Keratinocyte (primary cell): ENCODE results near the gene WDR46. TPM values are rescaled to one million over a fixed set of nuclear protein-coding genes. Genes with fewer than 3 reads are reported as not detected.
A peak's percentile ranks its signal among the peaks of the same experiment; 100 is the strongest.

Experiments used
- DNase-seq: peaks from one replicate; pipeline ENCODE4 v3.0.0-alpha.2; 2011; ENCODE audit warnings: low read depth, missing footprints, low spot score
- FAIRE-seq: peaks from 2 replicates; lab custom pipeline; 2011; peaks lifted over from hg19 to GRCh38; lab: Jason Lieb, UNC
- H2AFZ ChIP-seq: 2 replicates; pipeline ENCODE4 v1.6.0; 2012; ENCODE audit warnings: low read length, control low read depth, inconsistent platforms; ENCODE audit not compliant: control insufficient read depth
- H3K27ac ChIP-seq: 2 replicates; pipeline ENCODE4 v1.5.1; 2011; ENCODE audit warnings: low read length; ENCODE audit not compliant: control insufficient read depth, insufficient read depth
- H3K27me3 ChIP-seq: 3 replicates; pipeline ENCODE4 v1.6.0; 2011; ENCODE audit warnings: low read length; ENCODE audit not compliant: control insufficient read depth, insufficient read depth; ENCODE audit errors: extremely low read depth
- H3K36me3 ChIP-seq, 2 experiments: 2 replicates in 1 of 2; 3 replicates in 1 of 2; pipeline ENCODE4 v1.5.1; 2011; ENCODE audit warnings: low read length in 2 of 2, mild to moderate bottlenecking in 1 of 2; ENCODE audit not compliant: control insufficient read depth in 2 of 2, insufficient read depth in 2 of 2; ENCODE audit errors: extremely low read depth in 1 of 2
- H3K4me1 ChIP-seq: 3 replicates; pipeline ENCODE4 v1.5.1; 2011; ENCODE audit warnings: low read length; ENCODE audit not compliant: control insufficient read depth, insufficient read depth; ENCODE audit errors: extremely low read depth
- H3K4me2 ChIP-seq: 3 replicates; pipeline ENCODE4 v1.6.0; 2011; ENCODE audit warnings: low read depth, low read length; ENCODE audit not compliant: control insufficient read depth, insufficient read depth; ENCODE audit errors: extremely low read depth
- H3K4me3 ChIP-seq, 3 experiments: fragments of 200-600 bp in 1 of 3; sonication (generic) in 1 of 3; 2 replicates in 2 of 3; 3 replicates in 1 of 3; pipeline ENCODE4 v1.5.1; 2011 to 2016; ENCODE audit warnings: low read length in 3 of 3, mild to moderate bottlenecking in 3 of 3, control low read depth in 2 of 3, inconsistent platforms in 1 of 3, low read depth in 1 of 3, mixed read lengths in 1 of 3, mixed run types in 1 of 3, moderate library complexity in 1 of 3; ENCODE audit not compliant: control insufficient read depth in 2 of 3, insufficient read depth in 2 of 3; ENCODE audit errors: extremely low read depth in 1 of 3
- H3K79me2 ChIP-seq: 2 replicates; pipeline ENCODE4 v1.6.0; 2012; ENCODE audit warnings: low read length; ENCODE audit not compliant: control insufficient read depth, insufficient read depth
- H3K9ac ChIP-seq: 3 replicates; pipeline ENCODE4 v1.6.0; 2011; ENCODE audit warnings: low read length; ENCODE audit not compliant: control insufficient read depth, insufficient read depth; ENCODE audit errors: extremely low read depth
- H3K9me1 ChIP-seq: 3 replicates; pipeline ENCODE4 v1.6.0; 2011; ENCODE audit warnings: low read length; ENCODE audit not compliant: control insufficient read depth, insufficient read depth; ENCODE audit errors: extremely low read depth
- H3K9me3 ChIP-seq: 2 replicates; pipeline ENCODE4 v1.5.1; 2012; ENCODE audit warnings: low read depth, low read length; ENCODE audit not compliant: control insufficient read depth
- H4K20me1 ChIP-seq: 3 replicates; pipeline ENCODE4 v1.6.0; 2011; ENCODE audit warnings: low read length; ENCODE audit not compliant: control insufficient read depth, insufficient read depth; ENCODE audit errors: extremely low read depth
- CTCF ChIP-seq, 3 experiments: IDR thresholded peaks in 1 of 3; conservative IDR thresholded peaks in 1 of 3; optimal IDR thresholded peaks in 1 of 3; 2 replicates in 2 of 3; 3 replicates in 1 of 3; pipeline versions ENCODE3 to v1.5.1; 2011; ENCODE audit warnings: low read length in 3 of 3, mild to moderate bottlenecking in 3 of 3, moderate library complexity in 2 of 3, control low read depth in 1 of 3, inconsistent platforms in 1 of 3; ENCODE audit not compliant: insufficient read depth in 2 of 3; ENCODE audit errors: extremely low read depth in 1 of 3
- EZH2 ChIP-seq: IDR thresholded peaks from one replicate; pipeline ENCODE4 v1.6.1; 2012; ENCODE audit warnings: inconsistent platforms, mild to moderate bottlenecking, low read length, moderate library complexity
- dilution Hi-C: fragments of 300-500 bp; cut with MboI; formaldehyde crosslinking; loops from one replicate; pipeline ENCODE4 v1.7.0; 2020; ENCODE audit warnings: low sequenced_read_pairs; ENCODE audit not compliant: extremely low pct_ligation_motif_present
- polyA plus RNA-seq, 5 experiments: library from polyadenylated mRNA; depleted of rRNA in 3 of 5; stranded (reverse) in 3 of 5; stranded (forward) in 1 of 5; unstranded in 1 of 5; fragments of >200 nt; gene quantifications; 1 replicate in 1 of 5; 2 replicates in 3 of 5; 3 replicates in 1 of 5; pipeline versions ENCODE4 v1.2.1 to v1.2.3, GENCODE V29; 2011 to 2012; ENCODE audit warnings: missing spikeins in 2 of 5, low read depth in 1 of 5, low replicate concordance in 1 of 5

WDR46 gene
- polyA plus RNA-seq, 1 donor (not counting 4 experiments of a cell fraction or from before 2014, with no cell fraction given): 43.0 TPM

- H3K27ac ChIP-seq: peak overlapping the region; percentile 80
Observed at GRCh38 chr6:33321227-33321626, 32.2 kb upstream of the WDR46 start.

GRCh38 chr6:33320315-33321181, 31.5 kb upstream of the WDR46 start:
- Histone ChIP-seq H3K27ac (peak overlapping the region; percentile 80), H3K4me3 (peak overlapping the region; percentile 4 to 25 (median 25)), H4K20me1 (no peaks in the 10 kb centered on the region), H3K36me3 (peaks cover 22 to 30% of the 10 kb centered on the region in 2 experiments), H3K27me3 (no peaks in the 10 kb centered on the region), H3K9me1 (no peaks in the 10 kb centered on the region), H2AFZ (no peak overlapping the region), H3K4me1 (peaks cover 45% of the 10 kb centered on the region), H3K9ac (peak overlapping the region; percentile 31), H3K4me2 (peak overlapping the region; percentile 94), H3K79me2 (peaks cover 41% of the 10 kb centered on the region), H3K9me3 (no peaks in the 10 kb centered on the region)
- no peak for TF ChIP-seq CTCF (optimal IDR thresholded peaks at IDR 0.05 in 1 of 3, IDR thresholded peaks at IDR 0.05 in 1 of 3, conservative IDR thresholded peaks at IDR 0.05 in 1 of 3; ENCODE audit: extremely low read depth in 1 of 3, insufficient read depth in 2 of 3, low read length in 3 of 3)
- TF ChIP-seq EZH2: no peak
- no peak for DNase-seq
- dilution Hi-C loops: no loop called here
- FAIRE-seq: no peak

More at GRCh38 chr6:33321227-33321626, 32.2 kb upstream of the WDR46 start:
- H4K20me1 ChIP-seq: no peaks in the 10 kb centered on the region
- peak overlapping the region; percentile 31 for H3K9ac ChIP-seq
- H3K36me3 ChIP-seq: peaks cover 20 to 27% of the 10 kb centered on the region in 2 experiments
- H3K79me2 ChIP-seq: peaks cover 41% of the 10 kb centered on the region
- TF ChIP-seq EZH2 (no peak), CTCF (optimal IDR thresholded peaks at IDR 0.05 in 1 of 3, IDR thresholded peaks at IDR 0.05 in 1 of 3, conservative IDR thresholded peaks at IDR 0.05 in 1 of 3; ENCODE audit: extremely low read depth in 1 of 3, insufficient read depth in 2 of 3, low read length in 3 of 3) (no peak)
- peaks cover 45% of the 10 kb centered on the region for H3K4me1 ChIP-seq
- no peak overlapping the region for H2AFZ ChIP-seq
- H3K4me3 ChIP-seq: peak overlapping the region; percentile 4 to 65 (median 25)
- H3K27me3 ChIP-seq: no peaks in the 10 kb centered on the region
- no peaks in the 10 kb centered on the region for H3K9me1 ChIP-seq
- dilution Hi-C loops: no loop called here
- DNase-seq (no peak), FAIRE-seq (no peak)
- H3K4me2 ChIP-seq: peak overlapping the region; percentile 94
- no peaks in the 10 kb centered on the region for H3K9me3 ChIP-seq
